Measurements from ENCODE around the gene TMEM45B. TPM values are rescaled to one million over a fixed set of nuclear protein-coding genes. Genes with fewer than 3 reads are reported as not detected.

The TMEM45B gene
- total RNA-seq, 1 experiment from 2014 or later, result not detected

DNA sequence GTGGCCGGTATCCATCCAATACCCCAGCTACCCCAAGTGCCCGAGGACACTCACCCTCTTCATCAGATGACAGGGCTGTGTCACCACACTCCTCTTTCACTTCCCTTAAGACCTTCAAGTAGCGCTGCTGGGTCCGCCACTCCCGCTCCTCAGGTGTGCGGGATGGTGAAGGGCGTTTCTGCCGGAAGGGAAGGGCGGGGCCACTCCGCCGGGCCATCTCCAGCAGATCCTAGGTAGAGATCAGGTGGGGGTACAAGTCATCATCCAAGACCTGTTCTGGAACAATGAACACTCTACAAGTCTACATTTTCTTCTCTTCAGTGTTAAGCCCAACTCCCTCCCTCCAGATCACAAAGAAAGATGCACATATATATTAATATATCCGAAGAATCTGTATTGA is 69.7 kb downstream of the TMEM45B start:
- DNase-seq (ENCODE audit: low spot score), result no peak
- in situ Hi-C loops (cut with HindIII; ENCODE audit: low sequenced_read_pairs), result no loop called here

GRCh38 chr11:129888451-129888850 is 72.8 kb downstream of the TMEM45B start:
- in situ Hi-C loops (cut with HindIII; ENCODE audit: low sequenced_read_pairs), result no loop called here
- no peak for DNase-seq (ENCODE audit: low spot score)

GRCh38 chr11:129894278-129895125 is 78.9 kb downstream of the TMEM45B start:
- DNase-seq (ENCODE audit: low spot score), result no peak
- in situ Hi-C loops (cut with HindIII; ENCODE audit: low sequenced_read_pairs), result no loop called here

DNA sequence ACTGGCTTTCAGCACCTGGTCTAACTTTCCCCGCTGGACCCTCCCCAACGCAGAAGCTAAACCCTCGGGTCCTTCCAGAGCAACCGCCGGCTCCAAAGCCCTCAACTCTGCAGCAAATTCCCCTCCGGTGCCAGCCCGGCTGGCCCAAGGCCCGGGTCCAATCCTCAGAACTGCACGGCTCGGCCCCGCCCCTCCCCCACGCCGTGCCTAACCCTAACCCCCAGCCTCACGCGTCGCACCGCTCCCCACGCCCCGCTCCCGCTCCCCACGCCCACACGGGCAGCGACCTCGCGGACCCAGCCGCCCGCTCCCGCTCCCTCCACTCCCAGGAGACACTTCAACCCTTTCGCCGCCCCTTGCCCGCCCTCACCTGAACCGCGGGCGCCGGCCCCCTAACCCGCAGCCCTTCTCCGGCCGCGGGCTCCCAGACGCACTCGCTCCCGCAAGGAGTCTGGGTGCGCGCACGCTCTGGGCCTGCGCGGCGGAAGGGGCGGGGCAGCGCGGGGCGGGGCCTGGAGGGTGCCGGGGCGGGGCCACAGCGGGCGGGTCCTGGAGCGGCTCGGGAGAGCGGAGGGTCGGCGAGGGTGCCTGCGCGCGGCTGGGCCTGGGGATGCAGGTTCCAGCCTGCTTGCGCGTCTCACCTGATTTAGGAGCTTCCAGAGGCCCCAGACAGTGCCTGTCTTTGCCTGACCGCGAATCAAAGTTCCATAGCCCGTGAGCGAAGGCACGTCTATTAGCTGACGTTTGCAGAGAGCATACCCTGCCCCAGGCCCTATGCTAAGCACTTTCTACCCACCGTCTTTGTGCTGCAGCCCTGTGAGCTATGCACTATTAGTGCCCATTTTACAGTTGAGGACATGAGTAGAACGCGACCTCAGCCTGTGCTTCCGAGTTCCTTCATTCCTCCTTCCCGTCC is 79.7 kb downstream of the TMEM45B start, which contains the start of gene NFRKB:
Gene NFRKB, minus strand, starts transcription at position 453 of the 916 bp plus-strand sequence. CDS start 2,729 bp downstream, outside the sequence.
- DNase-seq (ENCODE audit: low spot score), result peak; percentile 81
- in situ Hi-C loops (cut with HindIII; ENCODE audit: low sequenced_read_pairs), result no loop called here

DNA sequence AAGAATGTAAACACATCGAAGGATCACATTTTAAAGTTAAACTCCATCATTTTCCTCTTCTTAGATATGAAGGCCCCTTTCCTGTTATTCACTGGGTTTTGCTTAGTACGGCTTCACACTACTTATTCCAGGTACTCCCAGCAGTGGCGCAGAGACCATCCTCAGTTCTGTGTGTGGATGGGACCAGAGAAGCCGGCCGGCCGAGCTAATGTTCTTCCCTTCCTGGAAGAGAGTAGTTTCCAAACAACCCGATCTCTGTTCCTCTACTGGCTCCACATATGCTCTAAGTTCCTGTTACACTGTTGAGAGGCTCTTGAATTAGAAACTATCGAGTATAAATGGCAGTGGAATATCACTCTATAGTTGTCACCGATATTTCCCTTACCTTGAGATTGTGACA is 80.4 kb downstream of the TMEM45B start:
- no peak for DNase-seq (ENCODE audit: low spot score)
- in situ Hi-C loops (cut with HindIII; ENCODE audit: low sequenced_read_pairs), result no loop called here

- in situ Hi-C loops (cut with HindIII; ENCODE audit: low sequenced_read_pairs), result no loop called here
- DNase-seq (ENCODE audit: low spot score), result no peak
Observed at GRCh38 chr11:129905402-129905801, 89.8 kb downstream of the TMEM45B start.

Other genes with a start within 250 kb of the TMEM45B start
- 34.2 and 37.5 TPM in 2 replicates for gene NFRKB, start 79.7 kb downstream of the TMEM45B start, total RNA-seq (2014; rRNA removed; shearing (Covaris generic))
- gene PRDM10, start 187.0 kb downstream of the TMEM45B start, total RNA-seq (2014; rRNA removed; shearing (Covaris generic)), result 3.0 and 5.6 TPM in 2 replicates

Measured in G401 (cell line).